ENCODE measurements around the gene UHMK1.
"Not testable (repeated sequence)": the region's sequence is repeated elsewhere in the genome, so short reads cannot be mapped to it uniquely, and the experiment has no call there.

Gene UHMK1

GRCh38 chr1:162566870-162567269 is 69.3 kb downstream of the UHMK1 start:
- DNase-seq (ENCODE audit: low spot score) = no peak

- no peak for DNase-seq (ENCODE audit: low spot score)
Measured at GRCh38 chr1:162568802-162569201, 71.2 kb downstream of the UHMK1 start.

DNA sequence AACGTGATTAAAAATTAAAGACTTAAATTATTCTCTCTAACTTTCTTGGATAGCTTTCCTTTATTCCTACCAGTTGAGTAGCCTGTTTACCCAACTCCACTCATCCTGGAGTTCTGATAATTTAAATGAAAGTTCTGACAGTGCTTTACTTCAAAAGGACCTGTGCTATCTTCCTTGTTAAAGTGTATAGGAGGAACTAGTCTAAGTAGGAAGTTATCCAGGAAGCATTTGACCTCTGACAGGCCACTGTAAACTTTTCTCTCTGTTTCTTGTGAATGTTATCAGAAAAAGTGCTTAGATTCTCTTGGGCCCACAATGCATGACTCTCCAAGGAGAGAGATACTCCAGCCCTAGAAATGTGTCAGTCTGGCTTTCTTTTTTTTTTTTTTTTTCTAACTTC is 73.1 kb downstream of the UHMK1 start:
- no peak for DNase-seq (ENCODE audit: low spot score)

DNA sequence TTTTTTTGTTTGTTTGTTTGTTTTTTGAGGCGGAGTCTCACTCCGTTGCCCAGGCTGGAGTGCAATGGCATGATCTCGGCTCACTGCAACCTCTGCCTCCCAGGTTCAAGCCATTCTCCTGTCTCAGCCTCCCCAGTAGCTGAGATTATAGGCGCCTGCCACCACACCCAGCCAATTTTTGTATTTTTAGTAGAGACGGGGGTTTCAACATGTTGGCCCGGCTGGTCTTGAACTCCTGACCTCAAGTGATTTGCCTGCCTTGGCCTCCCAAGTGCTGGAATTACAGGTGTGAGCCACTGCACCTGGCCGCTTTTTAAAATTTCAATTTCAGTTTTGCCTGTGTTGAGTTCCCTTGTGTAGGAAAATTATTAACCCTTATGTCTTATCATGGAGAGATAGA is 73.5 kb downstream of the UHMK1 start:
- not testable (repeated sequence) for DNase-seq (ENCODE audit: low spot score)

- no peak for DNase-seq (ENCODE audit: low spot score)
Measured at GRCh38 chr1:162571696-162572095, 74.1 kb downstream of the UHMK1 start.

GRCh38 chr1:162573136-162573535 is 75.5 kb downstream of the UHMK1 start:
- no peak for DNase-seq (ENCODE audit: low spot score)

GRCh38 chr1:162578071-162578700 is 80.6 kb downstream of the UHMK1 start:
- no peak for DNase-seq (ENCODE audit: low spot score)

GRCh38 chr1:162578936-162579335 is 81.3 kb downstream of the UHMK1 start:
- no peak for DNase-seq (ENCODE audit: low spot score)

All from germinal center (tissue), 1 donor.